Activated T-helper 2 cell treated with anti-CD3 and anti-CD28 coated beads, Interferon-gamma antibody, Interleukin-2, Interleukin-4, amounts not matched to agents 10 μg/mL and 5 μg/mL and 100 μg/mL, durations not matched to agents 14 hours and 24 hours and 36 hours (primary cell): Measurements from ENCODE around the gene WNT16. TPM values are rescaled to one million over a fixed set of nuclear protein-coding genes. Genes with fewer than 3 reads are reported as not detected.

Source experiments
- DNase-seq: peaks from one replicate; pipeline ENCODE4 v3.0.0; 2021; ENCODE audit warnings: low spot score
- H3K27ac Mint-ChIP-seq: one replicate; pipeline ENCODE4 v1.8.0; 2021; ENCODE audit warnings: mixed read lengths
- H3K27me3 Mint-ChIP-seq: one replicate; pipeline ENCODE4 v1.8.0; 2021; ENCODE audit warnings: low read depth, mixed read lengths
- H3K36me3 Mint-ChIP-seq: one replicate; pipeline ENCODE4 v1.8.0; 2021; ENCODE audit warnings: low read depth, mixed read lengths
- H3K4me1 Mint-ChIP-seq: one replicate; pipeline ENCODE4 v1.8.0; 2021; ENCODE audit warnings: low read depth, mixed read lengths
- H3K4me3 Mint-ChIP-seq: one replicate; pipeline ENCODE4 v1.8.0; 2021; ENCODE audit warnings: low read depth, mild to moderate bottlenecking, moderate library complexity, mixed read lengths
- H3K9me3 Mint-ChIP-seq: one replicate; pipeline ENCODE4 v1.8.0; 2021; ENCODE audit warnings: mixed read lengths
- intact Hi-C: fragments of 100-400 bp; cut with micrococcal nuclease; formaldehyde crosslinking; loops from one replicate; pipeline ENCODE4 v1.15.1; 2023
- total RNA-seq: library from RNA; stranded (reverse); gene quantifications from 2 replicates; pipeline ENCODE4 v1.2.3, GENCODE V29; 2022

The WNT16 gene
- total RNA-seq, 1 donor from 2014 or later: not detected

DNA sequence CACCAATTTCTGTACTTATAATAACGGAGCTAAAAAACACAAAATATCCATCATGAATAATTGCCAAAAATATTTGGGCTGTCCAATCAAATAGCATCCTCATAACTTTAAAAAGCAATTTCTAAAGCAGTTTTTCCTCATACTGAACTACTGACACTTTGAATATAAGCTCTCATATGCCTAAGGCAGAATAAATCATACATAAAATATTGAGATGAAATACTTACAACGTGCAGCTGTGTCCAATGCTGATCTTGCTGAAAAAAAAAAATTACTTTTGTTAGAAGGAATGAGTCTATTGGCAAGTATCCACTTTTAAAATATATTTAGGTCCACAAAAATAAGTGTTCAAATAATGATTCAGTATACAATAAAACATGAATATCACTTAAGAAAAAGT lies 43.1 kb downstream of the WNT16 start:
- Mint-ChIP-seq H3K27me3 (no peaks in the 10 kb centered on the region), H3K4me3 (peak overlapping the region; percentile 54), H3K36me3 (peaks cover 72% of the 10 kb centered on the region), H3K4me1 (peaks cover 59% of the 10 kb centered on the region), H3K9me3 (no peaks in the 10 kb centered on the region), H3K27ac (peak overlapping the region; percentile 65)
- no peak for DNase-seq
- intact Hi-C loops: loop anchor here (1.0 to 2.0 kb wide), 5 partner anchors 23 to 173 kb away; no protein-coding TSS in a partner anchor

DNA sequence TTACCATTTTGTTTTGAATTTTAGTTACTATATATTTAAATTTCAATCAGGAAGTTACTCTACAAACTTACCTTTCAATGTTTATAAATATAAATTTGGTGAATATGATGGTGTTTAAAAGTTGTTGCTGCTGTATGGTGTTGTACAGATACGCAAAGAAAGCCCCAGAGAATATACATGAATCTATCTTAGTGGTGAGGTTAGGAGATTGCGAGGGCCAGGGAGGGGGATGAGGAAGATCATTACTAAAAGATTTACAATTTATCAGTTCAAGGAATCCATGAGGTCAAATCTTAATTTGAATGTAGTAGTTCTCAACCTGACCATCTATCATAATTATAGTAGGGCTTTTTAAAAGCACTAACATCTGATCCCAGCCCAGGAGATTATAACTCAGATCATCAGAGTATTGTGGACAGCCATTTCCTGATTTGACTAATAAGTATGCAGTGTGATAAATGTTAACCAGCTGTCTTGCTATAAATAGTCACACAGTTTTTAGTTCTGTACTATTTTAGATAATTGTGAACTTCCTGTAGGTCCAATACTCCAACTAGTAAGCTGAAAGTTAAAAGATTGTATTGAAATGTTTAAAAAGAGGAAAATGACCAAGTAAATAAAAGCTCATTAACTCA lies 43.7 kb downstream of the WNT16 start:
- peaks cover 57% of the 10 kb centered on the region for H3K4me1 Mint-ChIP-seq
- no peaks in the 10 kb centered on the region for H3K9me3 Mint-ChIP-seq
- H3K27ac Mint-ChIP-seq: peak overlapping the region; percentile 50
- intact Hi-C loops: loop anchor here (1.0 to 2.0 kb wide), 5 partner anchors 23 to 173 kb away; no protein-coding TSS in a partner anchor
- DNase-seq: no peak
- H3K4me3 Mint-ChIP-seq: peak overlapping the region; percentile 18
- H3K27me3 Mint-ChIP-seq: no peaks in the 10 kb centered on the region
- peaks cover 75% of the 10 kb centered on the region for H3K36me3 Mint-ChIP-seq

DNA sequence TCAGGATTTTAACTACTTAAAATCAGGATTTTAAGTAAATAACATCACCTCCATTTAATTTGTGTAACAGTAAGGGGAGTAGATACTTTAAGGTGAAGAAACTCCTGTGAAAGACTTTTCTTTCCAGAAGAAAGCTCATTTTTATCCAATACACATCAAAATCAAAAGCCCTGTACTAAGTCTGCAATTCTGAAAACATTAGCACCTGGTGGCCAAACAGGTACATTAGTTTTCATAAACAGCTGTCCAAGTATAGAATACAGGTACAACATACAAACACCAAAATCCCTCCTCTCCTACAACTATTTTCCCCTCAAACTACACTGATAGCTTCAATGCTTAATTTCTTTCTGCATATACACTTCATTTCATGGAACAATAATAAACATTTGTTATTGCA lies 44.4 kb downstream of the WNT16 start:
- Mint-ChIP-seq H3K36me3 (peaks cover 72% of the 10 kb centered on the region), H3K27ac (peak overlapping the region; percentile 61), H3K4me1 (peaks cover 55% of the 10 kb centered on the region), H3K9me3 (no peaks in the 10 kb centered on the region), H3K4me3 (no peak overlapping the region), H3K27me3 (no peaks in the 10 kb centered on the region)
- intact Hi-C loops: loop anchor here (2.0 kb wide), 1 partner anchor 94 kb away; no protein-coding TSS in a partner anchor
- DNase-seq: no peak

DNA sequence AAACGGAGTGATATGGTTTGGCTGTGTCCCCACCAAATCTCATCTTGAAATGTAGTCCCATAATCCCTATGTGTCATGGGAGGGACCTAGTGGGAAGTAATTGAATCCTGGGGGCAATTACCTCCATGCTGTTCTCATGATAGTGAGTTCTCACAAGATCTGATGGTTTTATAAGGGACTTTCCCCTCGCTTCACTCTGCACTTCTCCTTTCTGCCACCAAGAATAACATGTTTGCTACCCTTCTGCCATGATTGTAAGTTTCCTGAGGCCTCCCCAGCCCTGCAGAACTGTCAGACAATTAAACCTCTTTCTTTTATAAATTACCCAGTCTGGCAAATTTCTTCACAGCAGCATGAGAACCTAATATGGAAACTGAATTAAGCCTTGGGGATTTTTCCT lies 48.2 kb downstream of the WNT16 start:
- Mint-ChIP-seq H3K27ac (no peak overlapping the region), H3K36me3 (peaks cover 69% of the 10 kb centered on the region), H3K4me1 (peaks cover 45% of the 10 kb centered on the region), H3K9me3 (no peaks in the 10 kb centered on the region), H3K27me3 (no peaks in the 10 kb centered on the region), H3K4me3 (no peak overlapping the region)
- intact Hi-C loops: no loop called here
- DNase-seq: no peak

DNA sequence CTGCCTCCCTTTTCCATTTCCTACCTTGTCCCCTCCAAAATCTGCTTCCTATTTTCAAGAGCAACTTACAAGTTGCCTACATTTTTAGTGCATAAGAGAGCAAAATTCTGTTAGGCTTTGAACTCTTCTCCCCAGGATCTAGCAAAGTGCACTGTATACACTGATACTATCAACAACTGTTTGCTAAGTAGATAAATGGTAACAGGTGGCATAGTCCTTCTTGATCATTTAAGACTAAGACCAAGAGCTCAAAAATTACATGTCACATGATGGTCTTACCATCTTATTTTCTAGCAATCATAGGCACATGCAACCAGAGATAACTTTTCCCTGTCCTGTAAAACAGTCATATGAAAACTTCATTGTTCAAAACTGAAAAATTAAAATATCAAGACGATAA lies 51.1 kb downstream of the WNT16 start:
- intact Hi-C loops: no loop called here
- H3K4me1 Mint-ChIP-seq: peaks cover 50% of the 10 kb centered on the region
- H3K27ac Mint-ChIP-seq: no peak overlapping the region

DNA sequence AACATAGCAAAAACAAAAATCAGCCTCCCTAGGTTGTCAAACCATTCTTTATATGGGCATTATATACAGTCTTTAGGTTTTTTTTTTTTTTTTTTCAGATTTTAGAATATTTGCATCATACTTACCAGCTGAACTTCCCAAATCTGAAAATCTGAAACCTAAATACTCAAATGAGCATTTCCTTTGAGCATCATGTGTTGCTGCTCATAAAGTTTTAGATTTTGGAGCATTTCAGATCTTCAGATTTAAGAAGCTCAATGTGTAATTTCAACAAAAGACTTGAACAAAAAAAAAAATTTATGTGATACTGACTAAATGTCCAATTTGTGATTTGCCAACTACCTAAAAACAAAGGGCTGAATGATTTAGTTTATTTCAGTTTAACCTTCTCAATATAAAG lies 53.7 kb downstream of the WNT16 start:
- peaks cover 59% of the 10 kb centered on the region for H3K36me3 Mint-ChIP-seq
- no peak overlapping the region for H3K27ac Mint-ChIP-seq
- peaks cover 54% of the 10 kb centered on the region for H3K4me1 Mint-ChIP-seq
- DNase-seq: no peak
- no peak overlapping the region for H3K4me3 Mint-ChIP-seq
- no peaks in the 10 kb centered on the region for H3K27me3 Mint-ChIP-seq
- no peaks in the 10 kb centered on the region for H3K9me3 Mint-ChIP-seq
- intact Hi-C loops: no loop called here

More for the DNA sequence above, 51.1 kb downstream of the WNT16 start:
- no peaks in the 10 kb centered on the region for H3K9me3 Mint-ChIP-seq
- peaks cover 75% of the 10 kb centered on the region for H3K36me3 Mint-ChIP-seq
- H3K27me3 Mint-ChIP-seq: no peaks in the 10 kb centered on the region
- no peak for DNase-seq
- H3K4me3 Mint-ChIP-seq: no peak overlapping the region

DNA sequence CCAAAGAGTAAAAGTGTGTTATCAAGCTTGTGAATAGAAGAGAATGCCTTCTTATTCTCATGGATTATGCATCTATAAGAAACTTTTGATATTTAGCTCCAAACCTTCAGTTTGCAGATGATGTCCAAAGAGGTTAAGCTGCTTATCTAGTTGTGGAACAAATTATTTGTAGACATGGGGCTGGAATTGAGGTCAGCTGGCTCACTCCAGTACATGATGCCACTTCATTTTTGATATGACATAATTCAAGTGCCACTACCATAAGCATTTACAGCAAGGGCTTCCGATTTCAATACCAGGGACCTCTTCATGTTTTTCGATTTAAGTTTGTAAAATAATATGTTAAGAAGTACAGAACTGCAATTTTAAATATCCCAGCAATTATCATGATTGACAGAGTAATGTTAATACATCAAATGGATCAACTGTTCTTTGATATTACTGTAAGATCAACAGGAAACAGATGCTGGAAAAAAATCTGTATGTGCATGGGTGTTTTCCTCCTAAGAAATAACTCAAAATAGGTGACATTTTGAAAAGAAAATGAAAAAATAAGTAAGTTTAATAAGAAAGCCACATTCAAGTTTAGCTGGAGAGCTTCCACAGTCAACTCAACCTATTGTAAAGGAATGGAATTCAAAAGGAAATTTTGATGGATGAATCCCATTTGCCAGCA lies 54.6 kb downstream of the WNT16 start:
- Mint-ChIP-seq H3K4me1 (peaks cover 57% of the 10 kb centered on the region), H3K27ac (no peak overlapping the region), H3K27me3 (no peaks in the 10 kb centered on the region), H3K9me3 (no peaks in the 10 kb centered on the region), H3K4me3 (no peak overlapping the region), H3K36me3 (peaks cover 57% of the 10 kb centered on the region)
- intact Hi-C loops: no loop called here
- DNase-seq: no peak

DNA sequence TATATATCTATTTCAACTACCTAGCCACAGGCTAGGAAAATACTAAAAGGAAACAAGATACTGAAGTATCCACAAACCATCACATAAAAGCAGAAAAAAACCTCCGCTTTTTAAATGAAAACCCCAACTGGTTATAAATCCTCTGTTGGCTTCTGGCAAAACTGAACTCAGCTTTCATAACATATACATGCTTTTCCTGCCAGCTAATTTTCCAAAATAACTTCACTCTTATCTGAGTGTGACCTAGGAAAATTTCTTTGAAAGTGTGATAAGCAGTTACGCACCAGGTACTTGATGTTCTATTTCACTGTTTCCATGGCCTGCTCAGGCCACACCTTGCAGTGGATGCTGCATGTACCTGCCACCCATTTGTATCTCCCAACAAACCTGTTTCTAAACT lies 55.5 kb downstream of the WNT16 start:
- DNase-seq: no peak
- no peak overlapping the region for H3K27ac Mint-ChIP-seq
- H3K27me3 Mint-ChIP-seq: no peaks in the 10 kb centered on the region
- H3K9me3 Mint-ChIP-seq: no peaks in the 10 kb centered on the region
- intact Hi-C loops: no loop called here
- H3K4me3 Mint-ChIP-seq: no peak overlapping the region
- H3K36me3 Mint-ChIP-seq: peaks cover 55% of the 10 kb centered on the region
- peaks cover 65% of the 10 kb centered on the region for H3K4me1 Mint-ChIP-seq

DNA sequence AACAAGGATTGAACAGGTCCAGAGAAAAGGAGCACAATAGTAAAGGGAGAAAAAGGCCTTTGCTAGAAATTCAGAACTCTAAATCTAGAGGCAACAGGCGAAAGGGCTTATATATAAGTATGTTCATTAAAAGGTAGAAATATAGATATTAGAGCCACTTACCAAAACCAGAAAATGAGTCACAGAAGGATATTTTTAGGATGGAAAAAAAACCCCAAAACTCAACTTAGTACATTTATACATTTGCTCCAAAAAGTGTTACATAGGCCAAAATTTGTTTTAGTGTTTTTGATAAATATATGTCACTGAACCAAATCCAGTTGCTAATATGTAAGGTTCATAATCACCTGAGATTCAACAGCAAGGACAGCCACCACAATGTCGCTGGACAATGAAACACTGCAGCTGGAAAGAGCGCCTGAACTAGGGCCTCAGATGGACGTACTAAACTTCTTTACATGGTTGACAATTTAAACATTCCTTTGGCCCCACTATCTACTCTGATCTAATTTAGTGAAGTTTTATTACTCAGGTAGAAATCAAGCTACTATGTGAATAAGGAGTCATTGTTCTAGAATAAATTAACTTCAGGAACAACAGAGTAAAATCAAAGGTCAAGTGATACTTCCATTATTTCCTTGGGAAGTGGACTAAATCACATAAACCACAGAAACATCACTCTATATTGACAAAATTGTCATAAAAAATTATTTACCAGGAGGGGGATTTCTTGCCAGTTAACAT lies 56.4 kb downstream of the WNT16 start:
- DNase-seq: no peak
- intact Hi-C loops: no loop called here
- H3K9me3 Mint-ChIP-seq: no peaks in the 10 kb centered on the region
- H3K27me3 Mint-ChIP-seq: no peaks in the 10 kb centered on the region
- H3K36me3 Mint-ChIP-seq: peaks cover 51% of the 10 kb centered on the region
- no peak overlapping the region for H3K27ac Mint-ChIP-seq
- no peak overlapping the region for H3K4me3 Mint-ChIP-seq
- peaks cover 69% of the 10 kb centered on the region for H3K4me1 Mint-ChIP-seq

DNA sequence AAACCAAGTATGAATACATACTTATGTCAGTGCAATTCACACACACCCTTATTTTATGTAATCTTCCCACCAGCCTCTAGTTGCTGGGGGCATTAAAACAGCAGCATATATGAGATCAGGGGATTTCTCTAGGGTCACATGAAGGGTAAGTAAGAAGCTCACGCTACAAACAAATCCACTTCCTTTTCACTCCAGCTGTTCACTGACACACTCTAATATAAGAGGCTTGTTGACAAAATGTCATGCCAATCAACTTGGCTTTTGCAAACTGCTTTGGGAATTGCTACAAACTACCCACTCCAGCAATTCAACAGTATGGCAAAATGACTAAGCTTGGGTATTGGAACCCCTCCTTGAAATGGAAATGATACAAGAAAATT lies 57.0 kb downstream of the WNT16 start:
- no peak for DNase-seq
- Mint-ChIP-seq H3K27ac (no peak overlapping the region), H3K27me3 (no peaks in the 10 kb centered on the region), H3K36me3 (peaks cover 47% of the 10 kb centered on the region), H3K9me3 (no peaks in the 10 kb centered on the region), H3K4me1 (peaks cover 70% of the 10 kb centered on the region), H3K4me3 (no peak overlapping the region)
- intact Hi-C loops: loop anchor here (1.0 kb wide), 1 partner anchor 10 kb away; no protein-coding TSS in a partner anchor

DNA sequence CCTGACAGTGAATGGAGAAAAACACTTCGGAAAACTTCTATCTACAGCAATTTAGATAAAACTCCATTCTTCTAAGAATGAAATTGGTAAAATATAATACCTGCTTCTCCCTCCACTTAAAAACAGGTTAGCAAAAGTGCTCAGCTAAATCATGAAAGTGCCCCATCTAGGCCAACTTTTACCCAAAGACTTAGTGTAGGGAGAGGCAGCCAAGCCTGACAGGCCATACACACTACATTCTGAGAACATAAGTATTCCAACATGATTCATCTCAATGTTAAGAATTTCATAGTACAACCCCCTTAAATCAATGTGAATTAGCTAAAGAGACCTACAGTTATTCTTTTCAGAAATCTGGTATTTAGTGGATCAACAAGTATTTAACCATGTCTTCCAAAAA lies 60.1 kb downstream of the WNT16 start:
- no peak overlapping the region for H3K27ac Mint-ChIP-seq

DNA sequence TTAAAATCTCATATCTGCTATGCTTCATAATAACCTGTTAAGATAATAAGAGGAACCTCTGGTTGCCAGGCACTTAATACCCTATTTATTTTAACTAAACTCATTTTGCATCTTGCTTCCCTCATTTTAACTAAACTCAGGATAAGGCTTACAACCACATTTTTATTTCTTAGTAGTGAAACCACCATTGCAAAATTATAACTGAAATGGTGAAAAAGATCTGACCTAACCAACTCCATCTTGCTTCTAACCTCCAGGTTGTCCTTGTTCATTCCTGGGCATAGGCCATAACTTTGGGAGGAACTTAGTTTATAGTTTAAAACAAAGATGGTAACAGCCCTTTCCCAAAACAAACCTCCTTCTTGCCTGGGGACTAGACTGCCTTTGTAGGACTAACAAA lies 61.3 kb downstream of the WNT16 start:
- no peak for DNase-seq
- H3K27me3 Mint-ChIP-seq: no peaks in the 10 kb centered on the region
- peaks cover 71% of the 10 kb centered on the region for H3K4me1 Mint-ChIP-seq
- intact Hi-C loops: loop anchor here (10.0 kb wide), 1 partner anchor 405 kb away; the partner anchor contains the start of gene CPED1
- no peak overlapping the region for H3K4me3 Mint-ChIP-seq
- peaks cover 5% of the 10 kb centered on the region for H3K9me3 Mint-ChIP-seq
- H3K27ac Mint-ChIP-seq: no peak overlapping the region
- peaks cover 44% of the 10 kb centered on the region for H3K36me3 Mint-ChIP-seq

More for the DNA sequence above, 60.1 kb downstream of the WNT16 start:
- Mint-ChIP-seq H3K9me3 (peaks cover 5% of the 10 kb centered on the region), H3K4me1 (peaks cover 73% of the 10 kb centered on the region), H3K36me3 (peaks cover 46% of the 10 kb centered on the region), H3K4me3 (no peak overlapping the region), H3K27me3 (no peaks in the 10 kb centered on the region)
- intact Hi-C loops: no loop called here
- no peak for DNase-seq

DNA sequence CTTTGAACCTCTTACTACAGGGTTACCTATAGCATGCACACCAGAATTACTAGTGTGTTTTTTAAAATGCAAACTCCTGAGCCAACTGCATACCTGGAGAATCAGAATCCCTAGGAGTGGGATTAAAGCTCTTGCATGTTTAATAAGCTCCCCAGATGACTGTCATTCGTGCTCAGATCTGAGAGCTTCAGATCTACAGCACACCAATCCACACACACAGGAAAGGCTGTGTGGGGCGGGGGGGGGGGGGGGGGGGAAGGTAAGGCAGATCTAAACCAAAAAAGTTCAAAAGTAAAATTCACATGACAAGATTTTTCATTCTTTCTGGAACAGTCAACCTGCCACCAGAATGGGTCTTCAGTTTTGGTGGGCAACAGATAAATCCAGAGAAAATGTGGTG lies 61.8 kb downstream of the WNT16 start:
- Mint-ChIP-seq H3K27ac (no peak overlapping the region), H3K36me3 (peaks cover 44% of the 10 kb centered on the region), H3K9me3 (peaks cover 5% of the 10 kb centered on the region), H3K4me1 (peaks cover 66% of the 10 kb centered on the region), H3K27me3 (no peaks in the 10 kb centered on the region), H3K4me3 (no peak overlapping the region)
- DNase-seq: no peak
- intact Hi-C loops: loop anchor here (10.0 kb wide), 1 partner anchor 406 kb away; the partner anchor contains the start of gene CPED1
